ENCODE data around the gene GGTLC2.
"Not testable (repeated sequence)": the region's sequence is repeated elsewhere in the genome, so short reads cannot be mapped to it uniquely, and the experiment has no call there.

Gene GGTLC2

GRCh38 chr22:22644314-22644713 lies at the start of gene GGTLC2:
Gene GGTLC2, plus strand, starts transcription at chr22:22644614. Its CDS starts 1,732 bp downstream, at chr22:22646346.
- DNase-seq (ENCODE audit: low read depth in 3 of 3): not testable (repeated sequence)

- DNase-seq (ENCODE audit: low read depth in 3 of 3): no peak
Measured at GRCh38 chr22:22595001-22595835, 49.2 kb upstream of the GGTLC2 start.

GRCh38 chr22:22598144-22598543 lies 46.3 kb upstream of the GGTLC2 start:
- DNase-seq (ENCODE audit: low read depth in 3 of 3): no peak

- no peak for DNase-seq (ENCODE audit: low read depth in 3 of 3)
Measured at GRCh38 chr22:22599248-22599647, 45.2 kb upstream of the GGTLC2 start.

- no peak for DNase-seq (ENCODE audit: low read depth in 3 of 3)
Measured at GRCh38 chr22:22600531-22601261, 43.7 kb upstream of the GGTLC2 start.

GRCh38 chr22:22603470-22603947 lies 40.9 kb upstream of the GGTLC2 start:
- no peak for DNase-seq (ENCODE audit: low read depth in 3 of 3)

GRCh38 chr22:22604326-22605073 lies 39.9 kb upstream of the GGTLC2 start:
- DNase-seq (ENCODE audit: low read depth in 3 of 3): no peak

- no peak for DNase-seq (ENCODE audit: low read depth in 3 of 3)
Measured at GRCh38 chr22:22605074-22605404, 39.4 kb upstream of the GGTLC2 start.

- DNase-seq (ENCODE audit: low read depth in 3 of 3): not testable (repeated sequence)
Measured at GRCh38 chr22:22608022-22608421, 36.4 kb upstream of the GGTLC2 start.

- no peak for DNase-seq (ENCODE audit: low read depth in 3 of 3)
Measured at GRCh38 chr22:22609291-22609690, 35.1 kb upstream of the GGTLC2 start.

- no peak for DNase-seq (ENCODE audit: low read depth in 3 of 3)
Measured at GRCh38 chr22:22612516-22612915, 31.9 kb upstream of the GGTLC2 start.

- no peak for DNase-seq (ENCODE audit: low read depth in 3 of 3)
Measured at GRCh38 chr22:22614065-22614464, 30.3 kb upstream of the GGTLC2 start.

- DNase-seq (ENCODE audit: low read depth in 3 of 3): no peak
Measured at GRCh38 chr22:22616636-22617035, 27.8 kb upstream of the GGTLC2 start.

GRCh38 chr22:22618448-22618847 lies 26.0 kb upstream of the GGTLC2 start:
- no peak for DNase-seq (ENCODE audit: low read depth in 3 of 3)

GRCh38 chr22:22618923-22619322 lies 25.5 kb upstream of the GGTLC2 start:
- DNase-seq (ENCODE audit: low read depth in 3 of 3): no peak

GRCh38 chr22:22619765-22620414 lies 24.5 kb upstream of the GGTLC2 start:
- DNase-seq (ENCODE audit: low read depth in 3 of 3): no peak

- not testable (repeated sequence) for DNase-seq (ENCODE audit: low read depth in 3 of 3)
Measured at GRCh38 chr22:22628546-22629495, 15.6 kb upstream of the GGTLC2 start.

- not testable (repeated sequence) for DNase-seq (ENCODE audit: low read depth in 3 of 3)
Measured at GRCh38 chr22:22631223-22631652, 13.2 kb upstream of the GGTLC2 start.

GRCh38 chr22:22632226-22632625 lies 12.2 kb upstream of the GGTLC2 start:
- not testable (repeated sequence) for DNase-seq (ENCODE audit: low read depth in 3 of 3)

- DNase-seq (ENCODE audit: low read depth in 3 of 3): not testable (repeated sequence)
Measured at GRCh38 chr22:22633533-22633932, 10.9 kb upstream of the GGTLC2 start.

Measured in stimulated activated CD4-positive, alpha-beta T cell treated with anti-CD3 and anti-CD28 coated beads, TNF-alpha, amount 100 ng/mL, for 48 hours (primary cell).